K562 (cell line): Measurements from ENCODE around the gene PLPPR4. TPM values are rescaled to one million over a fixed set of nuclear protein-coding genes. Genes with fewer than 3 reads are reported as not detected.

Experiments used
- ATAC-seq: fragments of 200-7000 bp; cut with Tn5 transposase; 3 replicates; pipeline ENCODE4 v1.9.1; 2020; ENCODE audit warnings: moderate library complexity
- BruUV-seq: library from RNA; stranded (reverse); fragments of 400-500 nt; replicated peaks from 2 replicates; lab custom pipeline; 2021; lab: Mats Ljungman, UMichigan
- CTCF ChIA-PET: fragments of 300-600 bp; formaldehyde crosslinking; extraction: SDS; loops from one replicate; lab custom pipeline; 2021; ENCODE audit warnings: low intra/inter-chr PET ratio; lab: Yijun Ruan, JAX
- POLR2A ChIA-PET: fragments of 300-600, 350-650 bp; sonication (Branson Sonifier 250); formaldehyde crosslinking; extraction: SDS; loops from one replicate; lab custom pipeline; 2021; ENCODE audit warnings: antibody characterized with exemption, inconsistent platforms; lab: Yijun Ruan, JAX
- DNase-seq, 4 experiments: peaks; one replicate each; pipeline versions ENCODE4 v3.0.0 to v3.0.0-alpha.2; 2011 to 2018; ENCODE audit warnings: low spot score in 3 of 4, mixed read lengths in 3 of 4; ENCODE audit errors: extremely low read depth in 1 of 4
- FAIRE-seq: peaks from 2 replicates; lab custom pipeline; 2011; peaks lifted over from hg19 to GRCh38; lab: Jason Lieb, UNC
- H2AFZ ChIP-seq: 2 replicates; pipeline ENCODE4 v1.6.0; 2011; ENCODE audit warnings: low read depth, low read length, control low read depth, inconsistent platforms
- H3K27ac ChIP-seq: fragments of 200-600 bp; 3 replicates; pipeline ENCODE4 v1.8.0; 2011; ENCODE audit warnings: low read depth, mild to moderate bottlenecking, control low read depth, inconsistent platforms, low read length, moderate library complexity, mixed read lengths; ENCODE audit errors: extremely low read depth
- H3K27me3 ChIP-seq, 2 experiments: fragments of 300-600 bp in 1 of 2; 2 replicates in 1 of 2; 3 replicates in 1 of 2; pipeline versions ENCODE4 v1.6.0 to v1.8.0; 2011; ENCODE audit warnings: inconsistent platforms in 2 of 2, low read length in 2 of 2, mild to moderate bottlenecking in 1 of 2, mixed read lengths in 1 of 2, moderate library complexity in 1 of 2; ENCODE audit not compliant: control insufficient read depth in 2 of 2, insufficient read depth in 2 of 2
- H3K36me3 ChIP-seq: fragments of 300-600 bp; 3 replicates; pipeline ENCODE4 v1.8.0; 2011; ENCODE audit warnings: mild to moderate bottlenecking, low read length, inconsistent platforms; ENCODE audit not compliant: control insufficient read depth, insufficient read depth
- H3K4me1 ChIP-seq, 2 experiments: fragments of 200-600 bp in 1 of 2; replicated peaks in 1 of 2; 2 replicates in 1 of 2; 3 replicates in 1 of 2; pipeline versions ENCODE4 v1.5.1 to v1.8.0; 2011; ENCODE audit warnings: inconsistent platforms in 2 of 2, low read length in 2 of 2, mild to moderate bottlenecking in 1 of 2, mixed read lengths in 1 of 2, moderate library complexity in 1 of 2; ENCODE audit not compliant: control insufficient read depth in 2 of 2, insufficient read depth in 2 of 2
- H3K4me2 ChIP-seq: 2 replicates; pipeline ENCODE4 v1.6.1; 2011; ENCODE audit warnings: low read length, control low read depth, inconsistent platforms, mixed read lengths; ENCODE audit not compliant: insufficient read depth
- H3K4me3 ChIP-seq: fragments of 200-600 bp; sonication (generic), shearing (Covaris generic); 2 replicates; pipeline ENCODE4 v1.5.1; 2016; ENCODE audit warnings: control low read depth, inconsistent platforms
- H3K79me2 ChIP-seq: fragments of 200-600 bp; 3 replicates; pipeline ENCODE4 v1.8.0; 2011; ENCODE audit warnings: low read length, inconsistent platforms; ENCODE audit not compliant: control insufficient read depth, insufficient read depth
- H3K9ac ChIP-seq, 2 experiments: 2 replicates each; pipeline versions ENCODE4 v1.6.0 to v1.6.1; 2011; ENCODE audit warnings: low read depth in 2 of 2, low read length in 2 of 2, control low read depth in 1 of 2, inconsistent platforms in 1 of 2, mild to moderate bottlenecking in 1 of 2, mixed read lengths in 1 of 2; ENCODE audit not compliant: insufficient read depth in 1 of 2
- H3K9me1 ChIP-seq: one replicate; pipeline ENCODE4 v1.6.0; 2011; ENCODE audit warnings: inconsistent platforms, mild to moderate bottlenecking, low read length, moderate library complexity; ENCODE audit not compliant: control insufficient read depth, insufficient read depth
- H3K9me3 ChIP-seq: replicated peaks from 2 replicates; pipeline ENCODE4 v1.5.1; 2011; ENCODE audit warnings: low read depth, low read length, inconsistent platforms; ENCODE audit not compliant: control insufficient read depth, insufficient read depth
- H4K20me1 ChIP-seq: replicated peaks from 2 replicates; pipeline ENCODE4 v1.6.1; 2011; ENCODE audit warnings: low read length, inconsistent platforms, mixed read lengths; ENCODE audit not compliant: control insufficient read depth, insufficient read depth
- DACH1 ChIP-seq: fragments of 450-650 bp; IDR thresholded peaks from 2 replicates; pipeline ENCODE4 v1.6.1; 2018; ENCODE audit not compliant: partially characterized antibody
- FOXP1 ChIP-seq: sonication (generic); formaldehyde crosslinking; IDR thresholded peaks from 2 replicates; pipeline ENCODE4 v1.8.0; 2022; ENCODE audit warnings: mild to moderate bottlenecking, missing genetic modification reagents
- POLR2B ChIP-seq: fragments of 450-650 bp; IDR thresholded peaks from 2 replicates; pipeline ENCODE4 v1.6.1; 2018; ENCODE audit warnings: low read depth; ENCODE audit not compliant: partially characterized antibody
- ZNF589 ChIP-seq: fragments of 200-800 bp; sonication (Bioruptor generic); IDR thresholded peaks from 2 replicates; pipeline ENCODE4 v1.6.1; 2016; ENCODE audit warnings: low read depth, missing genetic modification characterization, missing compliant biosample characterization
- WGBS: fragments of 100-300 bp; shearing (Covaris generic); methylation state at CpG from one replicate; pipeline ENCODE4 v1.1.6; 2016; ENCODE audit warnings: low coverage, mixed read lengths; ENCODE audit not compliant: insufficient coverage; ENCODE audit errors: missing lambda C conversion rate; 5-methylcytosine and 5-hydroxymethylcytosine counted together
- in situ Hi-C: fragments of 300-500 bp; cut with MboI; formaldehyde crosslinking; loops from 4 replicates; pipeline ENCODE4 v1.15.0; 2018; ENCODE audit warnings: inconsistent platforms, mixed read lengths
- intact Hi-C: fragments of 100-400 bp; cut with micrococcal nuclease; formaldehyde crosslinking; loops from 2 replicates; pipeline ENCODE4 v1.14.2; 2022
- polyA plus RNA-seq, 8 experiments: library from polyadenylated mRNA; depleted of rRNA in 4 of 8; stranded (reverse) in 5 of 8; unstranded in 3 of 8; fragments of >200 nt; fragmentation: Nextera tagmentation in 2 of 8; fragmentation: Illumina TruSeq in 1 of 8; extraction: Ambion mirVana in 2 of 8; extraction: Trizol in 1 of 8; gene quantifications; 2 replicates each; pipeline versions ENCODE4 v1.2.1 to v1.2.3, GENCODE V29; 2011 to 2014; ENCODE audit warnings: inconsistent platforms in 1 of 8, missing spikeins in 1 of 8
- total RNA-seq, 7 experiments: library from RNA; depleted of rRNA in 6 of 7; stranded (reverse); fragments of >200 nt in 6 of 7; fragmentation: Illumina TruSeq in 2 of 7; extraction: Trizol in 2 of 7; gene quantifications; 2 replicates each; pipeline versions ENCODE4 v1.2.1 to v1.2.3, GENCODE V29; 2011 to 2021; ENCODE audit warnings: low replicate concordance in 1 of 7
- TF ChIP-seq, protein P1 (sequence below): sonication (generic); formaldehyde crosslinking; IDR thresholded peaks from 2 replicates; pipeline ENCODE4 v1.8.0; 2022; ENCODE audit warnings: mild to moderate bottlenecking, missing genetic modification reagents, borderline replicate concordance

The PLPPR4 gene
- total and polyA plus RNA-seq, 9 of the 15 experiments (the other 6 are each of a cell fraction or from before 2014, with no cell fraction given) = not detected

- TF ChIP-seq, protein P1, sequence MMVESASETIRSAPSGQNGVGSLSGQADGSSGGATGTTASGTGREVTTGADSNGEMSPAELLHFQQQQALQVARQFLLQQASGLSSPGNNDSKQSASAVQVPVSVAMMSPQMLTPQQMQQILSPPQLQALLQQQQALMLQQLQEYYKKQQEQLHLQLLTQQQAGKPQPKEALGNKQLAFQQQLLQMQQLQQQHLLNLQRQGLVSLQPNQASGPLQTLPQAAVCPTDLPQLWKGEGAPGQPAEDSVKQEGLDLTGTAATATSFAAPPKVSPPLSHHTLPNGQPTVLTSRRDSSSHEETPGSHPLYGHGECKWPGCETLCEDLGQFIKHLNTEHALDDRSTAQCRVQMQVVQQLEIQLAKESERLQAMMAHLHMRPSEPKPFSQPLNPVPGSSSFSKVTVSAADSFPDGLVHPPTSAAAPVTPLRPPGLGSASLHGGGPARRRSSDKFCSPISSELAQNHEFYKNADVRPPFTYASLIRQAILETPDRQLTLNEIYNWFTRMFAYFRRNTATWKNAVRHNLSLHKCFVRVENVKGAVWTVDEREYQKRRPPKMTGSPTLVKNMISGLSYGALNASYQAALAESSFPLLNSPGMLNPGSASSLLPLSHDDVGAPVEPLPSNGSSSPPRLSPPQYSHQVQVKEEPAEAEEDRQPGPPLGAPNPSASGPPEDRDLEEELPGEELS (CRISPR knock-in tag) = no peak
- no peak for TF ChIP-seq ZNF589 (CRISPR knock-in tag)
- TF ChIP-seq FOXP1 (CRISPR knock-in tag) = no peak
- no peak for TF ChIP-seq POLR2B
- TF ChIP-seq DACH1 = peak; percentile 39
- intact Hi-C loops = no loop called here
- no peak overlapping the region for H3K27ac ChIP-seq
- ChIA-PET CTCF (no interaction called here), POLR2A (no interaction called here)
- no peaks in the 10 kb centered on the region for H3K9me1 ChIP-seq
- H3K4me3 ChIP-seq = no peak overlapping the region
- DNase-seq (no peak), FAIRE-seq (no peak), ATAC-seq (no peak)
- no peak overlapping the region for H2AFZ ChIP-seq
- H3K4me1 ChIP-seq = no peaks in the 10 kb centered on the region
- in situ Hi-C loops = no loop called here
- no peaks in the 10 kb centered on the region for H4K20me1 ChIP-seq
- BruUV-seq = no TSS peak
- no peak overlapping the region for H3K9ac ChIP-seq
- H3K79me2 ChIP-seq = no peaks in the 10 kb centered on the region
- H3K4me2 ChIP-seq = no peak overlapping the region
- H3K36me3 ChIP-seq = no peaks in the 10 kb centered on the region
- no peaks in the 10 kb centered on the region for H3K27me3 ChIP-seq
- no peaks in the 10 kb centered on the region for H3K9me3 ChIP-seq
- 0% methylated on average over 1 of the region's 1 CpG for WGBS
Measured at GRCh38 chr1:99251308-99251707, 13.0 kb upstream of the PLPPR4 start.
